Endothelial cell of umbilical vein (primary cell): ENCODE data around the gene C1QC.

Source experiments
- EZH2 ChIP-seq: IDR thresholded peaks from 2 replicates; pipeline ENCODE4 v1.6.1; 2012; ENCODE audit warnings: borderline replicate concordance, low read depth, mild to moderate bottlenecking, moderate library complexity, low read length, inconsistent platforms; ENCODE audit not compliant: severe bottlenecking
- FOS ChIP-seq: IDR thresholded peaks from 2 replicates; pipeline ENCODE4 v1.6.1; 2011; ENCODE audit warnings: mild to moderate bottlenecking, low read length, moderate library complexity, borderline replicate concordance; ENCODE audit not compliant: insufficient read depth
- GATA2 ChIP-seq: IDR thresholded peaks from 2 replicates; pipeline ENCODE4 v1.7.0; 2011; ENCODE audit warnings: low read depth, mild to moderate bottlenecking, moderate library complexity, mixed read lengths, low read length; ENCODE audit not compliant: insufficient read length, insufficient read depth
- JUN ChIP-seq: IDR thresholded peaks from 2 replicates; pipeline ENCODE4 v1.6.1; 2011; ENCODE audit warnings: borderline replicate concordance, low read depth; ENCODE audit not compliant: insufficient read length, insufficient read depth
- MYC ChIP-seq: IDR thresholded peaks from one replicate; pipeline ENCODE4 v1.6.1; 2011; ENCODE audit warnings: mild to moderate bottlenecking, low read depth, low read length
- POLR2A ChIP-seq: IDR thresholded peaks from 2 replicates; pipeline ENCODE4 v1.6.1; 2012; ENCODE audit warnings: low read depth, mild to moderate bottlenecking, control low read depth, low read length
- POLR2AphosphoS5 ChIP-seq: IDR thresholded peaks from 2 replicates; pipeline ENCODE4 v1.6.1; 2012; ENCODE audit warnings: low read depth, mild to moderate bottlenecking, control low read depth, low read length, moderate library complexity; ENCODE audit not compliant: insufficient read depth
- TF ChIP-seq, protein P1 (sequence below), 2 donors: IDR thresholded peaks; 1 replicate in 1 of 2; 2 replicates in 1 of 2; pipeline ENCODE4 v1.5.1; 2011; ENCODE audit warnings: low read length in 2 of 2, mild to moderate bottlenecking in 2 of 2, moderate library complexity in 2 of 2, control low read depth in 1 of 2, inconsistent platforms in 1 of 2, low read depth in 1 of 2; ENCODE audit not compliant: insufficient read depth in 1 of 2; ENCODE audit errors: extremely low read depth in 1 of 2
- TF ChIP-seq, protein P2 (sequence below): IDR thresholded peaks from 2 replicates; pipeline ENCODE4 v1.6.1; 2011; ENCODE audit not compliant: insufficient read depth, insufficient read length

DNA sequence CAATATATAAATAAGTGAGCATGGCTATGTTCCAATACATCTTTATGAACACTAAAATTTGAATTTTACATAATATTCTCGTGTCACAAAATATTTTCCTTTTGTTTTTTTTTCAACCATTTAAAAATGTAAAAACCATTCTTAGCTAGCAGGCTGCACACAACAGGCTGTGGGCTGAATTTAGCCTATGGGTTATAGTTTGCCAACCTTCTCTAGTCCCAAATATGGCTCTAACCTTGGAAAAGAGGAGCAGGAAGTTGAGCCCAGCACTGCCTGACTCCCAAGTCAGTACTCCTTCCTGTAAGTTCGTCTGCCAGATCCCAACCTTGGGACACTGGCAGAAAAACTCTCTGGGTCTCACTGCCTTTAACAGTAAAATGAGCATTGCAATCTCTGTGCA is 23.0 kb downstream of the C1QC start:
- TF ChIP-seq, protein P1, sequence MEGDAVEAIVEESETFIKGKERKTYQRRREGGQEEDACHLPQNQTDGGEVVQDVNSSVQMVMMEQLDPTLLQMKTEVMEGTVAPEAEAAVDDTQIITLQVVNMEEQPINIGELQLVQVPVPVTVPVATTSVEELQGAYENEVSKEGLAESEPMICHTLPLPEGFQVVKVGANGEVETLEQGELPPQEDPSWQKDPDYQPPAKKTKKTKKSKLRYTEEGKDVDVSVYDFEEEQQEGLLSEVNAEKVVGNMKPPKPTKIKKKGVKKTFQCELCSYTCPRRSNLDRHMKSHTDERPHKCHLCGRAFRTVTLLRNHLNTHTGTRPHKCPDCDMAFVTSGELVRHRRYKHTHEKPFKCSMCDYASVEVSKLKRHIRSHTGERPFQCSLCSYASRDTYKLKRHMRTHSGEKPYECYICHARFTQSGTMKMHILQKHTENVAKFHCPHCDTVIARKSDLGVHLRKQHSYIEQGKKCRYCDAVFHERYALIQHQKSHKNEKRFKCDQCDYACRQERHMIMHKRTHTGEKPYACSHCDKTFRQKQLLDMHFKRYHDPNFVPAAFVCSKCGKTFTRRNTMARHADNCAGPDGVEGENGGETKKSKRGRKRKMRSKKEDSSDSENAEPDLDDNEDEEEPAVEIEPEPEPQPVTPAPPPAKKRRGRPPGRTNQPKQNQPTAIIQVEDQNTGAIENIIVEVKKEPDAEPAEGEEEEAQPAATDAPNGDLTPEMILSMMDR (IDR thresholded peaks at IDR 0.05; ENCODE audit: extremely low read depth in 1 of 2, insufficient read depth in 1 of 2, low read depth in 1 of 2, low read length in 2 of 2): no peak
- no peak for TF ChIP-seq POLR2A
- no peak for TF ChIP-seq MYC
- TF ChIP-seq, protein P2, sequence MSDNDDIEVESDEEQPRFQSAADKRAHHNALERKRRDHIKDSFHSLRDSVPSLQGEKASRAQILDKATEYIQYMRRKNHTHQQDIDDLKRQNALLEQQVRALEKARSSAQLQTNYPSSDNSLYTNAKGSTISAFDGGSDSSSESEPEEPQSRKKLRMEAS: no peak
- no peak for TF ChIP-seq EZH2
- TF ChIP-seq POLR2AphosphoS5: no peak
- no peak for TF ChIP-seq JUN
- no peak for TF ChIP-seq GATA2
- TF ChIP-seq FOS: no peak
